CD8-positive, alpha-beta memory T cell (primary cell): ENCODE data around the gene CCR4. TPM values are rescaled to one million over a fixed set of nuclear protein-coding genes. Genes with fewer than 3 reads are reported as not detected.
"Not testable (repeated sequence)": the region's sequence is repeated elsewhere in the genome, so short reads cannot be mapped to it uniquely, and the experiment has no call there.

ENCODE experiments used
- CTCF ChIA-PET: fragments of 350-600 bp; sonication (Branson Sonifier 250); formaldehyde crosslinking; loops from one replicate; lab custom pipeline; 2021; ENCODE audit warnings: antibody characterized with exemption; lab: Charles Lee
- POLR2A ChIA-PET: fragments of 350-600 bp; sonication (Branson Sonifier 250); formaldehyde crosslinking; loops from one replicate; lab custom pipeline; 2021; ENCODE audit warnings: antibody characterized with exemption; lab: Charles Lee
- DNase-seq, 5 donors: peaks; one replicate each; pipeline versions ENCODE4 v3.0.0 to v3.0.0-alpha.2; 2020 to 2022; ENCODE audit warnings: mixed read lengths in 1 of 5
- H3K27ac ChIP-seq: one replicate; pipeline ENCODE4 v1.7.0; 2013; ENCODE audit warnings: low read depth, mild to moderate bottlenecking, low read length, moderate library complexity
- H3K27me3 ChIP-seq: 2 replicates; pipeline ENCODE4 v1.7.0; 2013; ENCODE audit warnings: low read length, mild to moderate bottlenecking; ENCODE audit not compliant: insufficient read depth, poor library complexity, severe bottlenecking
- H3K36me3 ChIP-seq: 2 replicates; pipeline ENCODE4 v1.7.0; 2013; ENCODE audit warnings: mild to moderate bottlenecking, low read length, moderate library complexity; ENCODE audit not compliant: insufficient read depth
- H3K4me1 ChIP-seq: 2 replicates; pipeline ENCODE4 v1.7.0; 2013; ENCODE audit warnings: mild to moderate bottlenecking, low read length, moderate library complexity; ENCODE audit not compliant: insufficient read depth
- H3K4me3 ChIP-seq: 2 replicates; pipeline ENCODE4 v1.7.0; 2013; ENCODE audit warnings: mild to moderate bottlenecking, low read length
- H3K9me3 ChIP-seq: 2 replicates; pipeline ENCODE4 v1.7.0; 2013; ENCODE audit warnings: mild to moderate bottlenecking, low read length
- H3K27ac Mint-ChIP-seq, 8 donors: one replicate each; pipeline ENCODE4 v1.8.0; 2020 to 2021; ENCODE audit warnings: mixed read lengths in 8 of 8, mild to moderate bottlenecking in 6 of 8, inconsistent platforms in 3 of 8, moderate library complexity in 3 of 8
- H3K27me3 Mint-ChIP-seq, 2 donors: one replicate each; pipeline ENCODE4 v1.8.0; 2020 to 2021; ENCODE audit warnings: mixed read lengths in 2 of 2, mild to moderate bottlenecking in 1 of 2, moderate library complexity in 1 of 2
- H3K36me3 Mint-ChIP-seq, 3 donors: one replicate each; pipeline ENCODE4 v1.8.0; 2020 to 2021; ENCODE audit warnings: mixed read lengths in 3 of 3, inconsistent platforms in 1 of 3, mild to moderate bottlenecking in 1 of 3
- H3K4me1 Mint-ChIP-seq, 3 donors: one replicate each; pipeline ENCODE4 v1.8.0; 2020 to 2021; ENCODE audit warnings: mixed read lengths in 3 of 3, inconsistent platforms in 1 of 3, mild to moderate bottlenecking in 1 of 3
- H3K4me3 Mint-ChIP-seq, 7 donors: one replicate each; pipeline ENCODE4 v1.8.0; 2020 to 2021; ENCODE audit warnings: mixed read lengths in 7 of 7, mild to moderate bottlenecking in 6 of 7, moderate library complexity in 4 of 7, inconsistent platforms in 2 of 7
- H3K9me3 Mint-ChIP-seq, 5 donors: one replicate each; pipeline ENCODE4 v1.8.0; 2020 to 2022; ENCODE audit warnings: mixed read lengths in 5 of 5, mild to moderate bottlenecking in 3 of 5, moderate library complexity in 2 of 5, inconsistent platforms in 1 of 5
- polyA plus RNA-seq: library from polyadenylated mRNA; unstranded; fragments of 300-500 nt; fragmentation: Illumina TruSeq; gene quantifications from one replicate; pipeline ENCODE4 v1.2.3, GENCODE V29; 2021
- total RNA-seq, 2 experiments: library from RNA; stranded (reverse); gene quantifications; one replicate each; pipeline ENCODE4 v1.2.3, GENCODE V29; 2021

CCR4 gene
- total and polyA plus RNA-seq, 3 experiments from 2014 or later: 10.0 to 113 (median 113) TPM

DNA sequence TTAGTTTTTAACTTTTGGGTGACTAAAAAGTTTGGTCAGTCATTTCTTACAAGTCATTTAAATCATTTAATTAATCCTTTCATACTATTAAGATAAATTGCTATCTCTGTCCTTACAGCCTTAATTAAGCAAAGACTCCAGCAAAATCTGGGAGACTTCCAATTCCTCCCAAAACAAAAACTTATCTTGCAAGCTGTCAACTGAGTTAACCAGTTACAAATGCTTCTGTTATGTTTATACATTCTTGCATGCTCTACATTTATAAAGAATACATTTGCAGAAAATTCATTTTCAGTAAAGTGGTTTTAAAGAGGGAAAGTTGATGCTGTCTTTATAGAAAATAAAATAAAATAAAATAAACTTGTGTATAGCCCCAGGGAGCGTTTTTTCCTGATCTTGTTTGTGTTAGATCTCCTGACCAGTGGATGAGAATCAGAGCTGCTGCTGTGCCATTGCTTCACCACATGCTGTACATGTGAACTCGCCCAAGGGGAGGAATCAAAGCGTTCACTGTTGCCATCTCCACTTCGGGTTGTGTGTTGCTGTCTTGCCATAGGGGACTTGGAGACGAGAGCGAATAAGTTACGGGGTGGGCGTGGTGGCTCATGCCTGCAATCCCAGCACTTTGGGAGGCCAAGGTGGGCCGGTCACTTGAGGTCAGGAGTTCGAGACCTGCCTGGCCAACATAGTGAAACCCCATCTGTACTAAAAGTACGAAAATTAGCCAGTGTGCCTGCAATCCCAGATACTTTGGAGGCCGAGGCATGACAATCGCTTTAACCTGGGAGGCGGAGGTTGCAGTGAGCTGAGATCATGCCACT, 5.5 kb downstream of the CCR4 start:
- Histone ChIP-seq H3K36me3 (no peaks in the 10 kb centered on the region), H3K4me3 (no peak overlapping the region), H3K27ac (no peak overlapping the region), H3K4me1 (peaks cover 15% of the 10 kb centered on the region), H3K9me3 (no peaks in the 10 kb centered on the region), H3K27me3 (no peaks in the 10 kb centered on the region)
- ChIA-PET POLR2A (no interaction called here), CTCF (no interaction called here)
- Mint-ChIP-seq H3K27me3 (no peaks in the 10 kb centered on the region), H3K36me3 (peaks cover 0 to 33% (median 12%) of the 10 kb centered on the region in 3 donors), H3K27ac (peak overlapping the region in 4 of 8 donors; percentile 42 to 84 (median 62)), H3K4me1 (peaks cover 36 to 84% (median 73%) of the 10 kb centered on the region in 3 donors), H3K4me3 (peak overlapping the region in 4 of 7 donors; percentile 12 to 71 (median 52)), H3K9me3 (no peaks in the 10 kb centered on the region)
- DNase-seq: no peak

DNA sequence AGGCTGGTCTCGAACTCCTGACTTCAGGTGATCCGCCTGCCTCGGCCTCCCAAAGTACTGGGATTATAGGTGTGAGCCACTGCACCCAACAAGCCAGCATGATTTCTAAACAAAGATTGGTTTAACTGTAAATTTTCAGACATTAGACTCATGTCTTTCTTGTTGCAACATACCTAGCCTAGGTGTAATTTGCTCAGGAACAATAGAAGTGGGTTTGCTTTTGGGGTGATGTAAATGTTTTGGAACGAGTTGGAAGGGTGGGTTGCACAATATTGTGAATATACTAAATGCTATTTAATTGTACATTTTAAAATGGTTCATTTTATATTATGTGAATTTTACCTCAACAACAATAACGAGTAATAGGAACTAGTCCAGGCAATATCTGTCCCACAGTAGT, 7.1 kb downstream of the CCR4 start:
- Mint-ChIP-seq H3K9me3 (no peaks in the 10 kb centered on the region), H3K27ac (peak overlapping the region in 2 of 8 donors; percentile 2 to 35), H3K4me3 (peak overlapping the region in 1 of 7 donors; percentile 10), H3K36me3 (peaks cover 0 to 23% (median 12%) of the 10 kb centered on the region in 3 donors), H3K27me3 (no peaks in the 10 kb centered on the region), H3K4me1 (peaks cover 34 to 73% (median 61%) of the 10 kb centered on the region in 3 donors)
- no peaks in the 10 kb centered on the region for H3K27me3 ChIP-seq
- ChIA-PET POLR2A (no interaction called here), CTCF (no interaction called here)
- no peak overlapping the region for H3K27ac ChIP-seq
- DNase-seq: no peak
- H3K4me1 ChIP-seq: peaks cover 15% of the 10 kb centered on the region
- no peaks in the 10 kb centered on the region for H3K9me3 ChIP-seq
- H3K4me3 ChIP-seq: no peak overlapping the region
- H3K36me3 ChIP-seq: no peaks in the 10 kb centered on the region

GRCh38 chr3:32959371-32959770, 7.9 kb downstream of the CCR4 start:
- CTCF ChIA-PET: interaction anchor here (1.0 kb wide), 1 partner anchor 115 kb away, joined by 3 read pairs; no protein-coding TSS in a partner anchor
- Mint-ChIP-seq H3K27me3 (no peaks in the 10 kb centered on the region), H3K4me1 (peaks cover 26 to 71% (median 62%) of the 10 kb centered on the region in 3 donors), H3K36me3 (peaks cover 6 to 15% (median 7%) of the 10 kb centered on the region in 3 donors), H3K27ac (peak overlapping the region in 5 of 8 donors; percentile 28 to 86 (median 78)), H3K4me3 (peak overlapping the region in 3 of 7 donors; percentile 33 to 52 (median 34)), H3K9me3 (peaks cover 0 to 5% (median 0%) of the 10 kb centered on the region in 5 donors)
- Histone ChIP-seq H3K36me3 (no peaks in the 10 kb centered on the region), H3K27me3 (no peaks in the 10 kb centered on the region), H3K4me1 (peaks cover 15% of the 10 kb centered on the region), H3K27ac (no peak overlapping the region), H3K9me3 (no peaks in the 10 kb centered on the region), H3K4me3 (no peak overlapping the region)
- POLR2A ChIA-PET: no interaction called here
- no peak for DNase-seq

DNA sequence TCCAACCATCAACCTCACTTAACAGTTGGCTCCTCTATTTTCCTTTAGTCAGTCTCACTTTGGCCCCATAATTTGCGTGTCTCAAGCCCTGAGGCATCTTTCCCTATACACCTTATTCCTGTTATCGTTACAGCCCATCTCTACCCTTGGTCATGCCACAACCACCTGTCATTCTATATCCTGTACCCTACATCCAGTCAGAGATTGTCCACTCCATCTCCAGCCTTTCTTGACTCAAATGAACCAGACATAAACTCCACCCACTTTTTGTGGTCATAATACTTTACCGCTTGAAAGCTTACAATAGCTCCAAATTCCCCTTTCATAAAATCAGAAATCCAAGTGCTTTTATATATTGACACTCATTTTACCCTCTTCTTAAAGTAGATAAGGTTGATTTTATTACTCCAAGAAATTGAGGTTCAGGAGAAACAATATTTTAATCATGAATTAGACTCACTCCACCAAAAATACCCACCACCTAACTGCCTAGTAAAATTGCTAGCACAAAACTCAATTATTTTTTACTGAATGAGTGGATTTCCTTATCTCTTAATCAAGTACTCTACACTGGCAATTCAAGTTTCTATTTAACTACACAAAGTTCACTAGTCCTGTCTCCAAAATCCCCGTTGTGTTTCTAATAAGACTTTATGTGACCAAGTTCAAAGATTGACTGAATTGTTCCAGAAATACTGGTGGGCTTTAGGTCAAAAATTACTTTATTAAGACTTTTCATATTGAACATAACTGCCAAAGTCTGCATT, 9.1 kb downstream of the CCR4 start:
- H3K9me3 ChIP-seq: no peaks in the 10 kb centered on the region
- Mint-ChIP-seq H3K36me3 (peaks cover 9 to 17% (median 14%) of the 10 kb centered on the region in 3 donors), H3K4me3 (peak overlapping the region in 4 of 7 donors; percentile 7 to 53 (median 28)), H3K27me3 (no peaks in the 10 kb centered on the region), H3K27ac (peak overlapping the region; percentile 21 to 91 (median 64)), H3K9me3 (peaks cover 6 to 14% (median 8%) of the 10 kb centered on the region in 5 donors), H3K4me1 (peaks cover 22 to 67% (median 62%) of the 10 kb centered on the region in 3 donors)
- H3K4me3 ChIP-seq: no peak overlapping the region
- no peaks in the 10 kb centered on the region for H3K27me3 ChIP-seq
- peaks cover 15% of the 10 kb centered on the region for H3K4me1 ChIP-seq
- H3K27ac ChIP-seq: no peak overlapping the region
- DNase-seq: no peak
- POLR2A ChIA-PET: interaction anchor here (0.8 kb wide), 1 partner anchor 20 kb away, joined by 3 read pairs; no protein-coding TSS in a partner anchor
- CTCF ChIA-PET: interaction anchor here (1.0 to 1.3 kb wide), 2 partner anchors 114 to 171 kb away, joined by 3 read pairs; no protein-coding TSS in a partner anchor
- H3K36me3 ChIP-seq: no peaks in the 10 kb centered on the region

DNA sequence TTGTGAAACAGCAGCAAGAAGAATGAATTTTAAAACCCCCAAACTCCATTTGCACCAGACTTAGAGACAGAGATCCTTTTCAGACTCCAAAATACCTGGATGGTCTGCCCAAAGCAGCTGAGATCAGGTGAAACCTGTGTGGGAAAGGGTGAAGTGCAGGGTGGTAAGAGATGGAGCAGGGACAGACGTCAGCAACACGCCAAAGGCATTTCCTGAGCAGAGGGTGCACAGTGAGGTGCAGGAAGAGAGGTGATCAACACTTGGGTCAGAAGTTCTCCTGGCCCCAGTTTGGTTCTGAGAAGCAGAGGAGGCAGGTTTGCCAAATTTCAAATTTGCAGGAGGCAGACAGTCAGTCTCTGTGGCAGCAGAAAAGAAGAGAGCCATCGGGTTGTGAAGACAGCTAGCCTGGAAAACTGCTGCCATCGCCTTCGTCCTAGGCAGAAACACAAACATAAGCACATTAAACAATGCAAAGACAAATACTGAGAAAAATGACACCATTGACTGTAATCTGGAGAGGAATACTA, 9.8 kb downstream of the CCR4 start:
- peak in 2 of 5 donors; percentile 23 to 34 for DNase-seq
- ChIA-PET CTCF (interaction anchor here (1.0 to 1.3 kb wide), 2 partner anchors 74 to 170 kb away, joined by 3 read pairs; no protein-coding TSS in a partner anchor), POLR2A (interaction anchor here (0.8 kb wide), 1 partner anchor 19 kb away, joined by 3 read pairs; no protein-coding TSS in a partner anchor)
- H3K27ac ChIP-seq: no peak overlapping the region
- no peak overlapping the region for H3K4me3 ChIP-seq
- peaks cover 15% of the 10 kb centered on the region for H3K4me1 ChIP-seq
- H3K27me3 ChIP-seq: no peaks in the 10 kb centered on the region
- H3K9me3 ChIP-seq: no peaks in the 10 kb centered on the region
- no peaks in the 10 kb centered on the region for H3K36me3 ChIP-seq
- peaks cover 6 to 15% (median 13%) of the 10 kb centered on the region in 5 donors for H3K9me3 Mint-ChIP-seq
- no peaks in the 10 kb centered on the region for H3K27me3 Mint-ChIP-seq
- peaks cover 22 to 65% (median 62%) of the 10 kb centered on the region in 3 donors for H3K4me1 Mint-ChIP-seq
- H3K4me3 Mint-ChIP-seq: peak overlapping the region in 4 of 7 donors; percentile 0 to 50 (median 8)
- peak overlapping the region; percentile 17 to 91 (median 64) for H3K27ac Mint-ChIP-seq
- H3K36me3 Mint-ChIP-seq: peaks cover 9 to 19% (median 14%) of the 10 kb centered on the region in 3 donors

DNA sequence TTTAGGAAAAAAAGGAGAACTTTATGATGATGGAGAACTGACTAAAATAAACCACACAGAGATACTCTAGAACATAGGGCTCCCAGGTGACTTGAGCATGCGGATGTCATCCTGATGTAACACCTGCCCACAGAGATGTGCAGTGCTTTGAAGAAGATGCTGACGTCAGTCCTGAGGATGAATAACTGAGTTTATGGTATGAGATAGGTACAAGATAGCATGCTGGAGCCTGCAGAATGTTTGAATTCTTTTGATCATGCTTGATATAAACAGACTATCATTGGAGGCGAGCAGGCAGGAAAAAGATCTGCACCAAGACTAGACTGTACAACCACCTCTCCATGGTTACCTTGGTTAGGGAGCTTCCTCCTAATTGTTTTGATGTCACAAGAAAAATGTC, 12.4 kb downstream of the CCR4 start:
- no peaks in the 10 kb centered on the region for H3K36me3 ChIP-seq
- peak in 4 of 5 donors; percentile 18 to 58 (median 28) for DNase-seq
- peak overlapping the region in 1 of 7 donors; percentile 1 for H3K4me3 Mint-ChIP-seq
- ChIA-PET CTCF (no interaction called here), POLR2A (no interaction called here)
- no peak overlapping the region for H3K4me3 ChIP-seq
- peaks cover 10 to 22% (median 13%) of the 10 kb centered on the region in 3 donors for H3K36me3 Mint-ChIP-seq
- H3K27ac ChIP-seq: no peak overlapping the region
- no peaks in the 10 kb centered on the region for H3K27me3 ChIP-seq
- H3K27ac Mint-ChIP-seq: peak overlapping the region; percentile 23 to 96 (median 84)
- H3K4me1 Mint-ChIP-seq: peaks cover 20 to 58% (median 56%) of the 10 kb centered on the region in 3 donors
- H3K9me3 ChIP-seq: no peaks in the 10 kb centered on the region
- H3K4me1 ChIP-seq: peaks cover 15% of the 10 kb centered on the region
- H3K27me3 Mint-ChIP-seq: no peaks in the 10 kb centered on the region
- H3K9me3 Mint-ChIP-seq: peaks cover 7 to 22% (median 19%) of the 10 kb centered on the region in 5 donors

GRCh38 chr3:32964781-32965180, 13.3 kb downstream of the CCR4 start:
- peak overlapping the region in 2 of 8 donors; percentile 11 to 96 for H3K27ac Mint-ChIP-seq
- H3K27ac ChIP-seq, H3K27me3 Mint-ChIP-seq, H3K9me3 ChIP-seq, CTCF ChIA-PET, H3K27me3 ChIP-seq, POLR2A ChIA-PET, H3K4me3 ChIP-seq, DNase-seq, H3K36me3 ChIP-seq, H3K4me3 Mint-ChIP-seq: not testable (repeated sequence)
- peaks cover 7 to 22% (median 19%) of the 10 kb centered on the region in 5 donors for H3K9me3 Mint-ChIP-seq
- peaks cover 16 to 49% (median 47%) of the 10 kb centered on the region in 3 donors for H3K4me1 Mint-ChIP-seq
- peaks cover 10 to 22% (median 13%) of the 10 kb centered on the region in 3 donors for H3K36me3 Mint-ChIP-seq
- peaks cover 15% of the 10 kb centered on the region for H3K4me1 ChIP-seq
